ENCODE measurements around the gene TNFRSF1A. TPM values are rescaled to one million over a fixed set of nuclear protein-coding genes. Genes with fewer than 3 reads are reported as not detected.

TNFRSF1A gene
- total RNA-seq: 264 TPM
- long read RNA-seq, transcript TNFRSF1A-201 (10 exons, 2,223 nt): major isoform, 224 of 337 reads
- long read RNA-seq, partial matches to known transcripts: 50 of 337 reads
- long read RNA-seq, other reads (novel, unspliced or antisense): 54 of 337 reads

DNA sequence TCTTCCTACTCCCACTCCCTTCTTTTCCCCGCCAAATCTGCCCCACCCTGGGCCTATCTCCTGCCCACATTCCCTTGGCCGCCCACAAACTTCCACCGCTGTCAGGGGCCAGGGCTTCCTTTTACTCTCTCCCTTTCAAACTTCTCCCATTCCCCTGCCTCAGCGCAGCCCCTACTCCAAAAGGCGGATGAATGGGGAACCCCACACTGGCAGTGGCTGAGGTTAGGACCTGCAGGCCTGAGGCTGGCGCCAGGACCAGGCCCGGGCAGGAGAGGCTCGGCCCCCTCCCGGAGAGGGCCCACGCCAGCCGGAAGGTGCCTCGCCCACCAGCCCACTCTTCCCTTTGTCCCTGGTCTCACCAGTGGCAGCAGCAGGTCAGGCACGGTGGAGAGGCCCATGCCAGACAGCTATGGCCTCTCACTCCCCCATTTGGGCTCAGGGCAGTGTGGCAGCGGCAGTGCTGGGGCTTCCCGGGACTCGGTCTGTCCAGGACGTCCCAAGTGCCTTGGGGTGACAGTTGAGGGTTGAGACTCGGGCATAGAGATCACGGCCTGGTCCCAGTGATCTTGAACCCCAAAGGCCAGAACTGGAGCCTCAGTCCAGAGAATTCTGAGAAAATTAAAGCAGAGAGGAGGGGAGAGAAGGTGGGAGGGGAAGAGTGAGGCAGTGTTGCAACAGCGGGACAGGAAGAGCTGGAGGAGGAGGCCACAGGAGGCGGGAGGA lies at the start of gene TNFRSF1A:
Gene TNFRSF1A, minus strand, starts transcription at position 660 of the 723 bp plus-strand sequence. Its CDS starts 262 bp downstream, at position 398.
- no peak for DNase-seq (ENCODE audit: low spot score)

DNA sequence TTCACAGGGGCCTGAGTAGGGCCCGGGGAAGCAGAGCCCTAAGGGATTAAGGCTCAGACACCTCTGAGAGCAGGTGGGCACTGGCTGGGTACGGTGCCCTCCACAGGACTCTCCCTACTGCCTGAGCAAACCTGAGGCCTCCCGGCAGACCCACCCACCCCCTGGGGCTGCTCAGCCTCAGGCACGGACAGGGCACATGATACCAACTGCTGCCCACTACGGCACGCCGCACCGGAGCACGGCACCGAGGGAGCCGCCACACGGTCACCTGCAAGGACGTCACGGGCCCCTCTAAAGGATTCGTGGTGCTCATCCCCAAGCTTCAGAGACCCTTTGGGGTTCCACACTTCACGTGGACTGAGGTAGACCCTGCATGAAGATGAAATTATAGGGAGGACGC lies 49.1 kb upstream of the TNFRSF1A start:
- DNase-seq (ENCODE audit: low spot score): no peak

DNA sequence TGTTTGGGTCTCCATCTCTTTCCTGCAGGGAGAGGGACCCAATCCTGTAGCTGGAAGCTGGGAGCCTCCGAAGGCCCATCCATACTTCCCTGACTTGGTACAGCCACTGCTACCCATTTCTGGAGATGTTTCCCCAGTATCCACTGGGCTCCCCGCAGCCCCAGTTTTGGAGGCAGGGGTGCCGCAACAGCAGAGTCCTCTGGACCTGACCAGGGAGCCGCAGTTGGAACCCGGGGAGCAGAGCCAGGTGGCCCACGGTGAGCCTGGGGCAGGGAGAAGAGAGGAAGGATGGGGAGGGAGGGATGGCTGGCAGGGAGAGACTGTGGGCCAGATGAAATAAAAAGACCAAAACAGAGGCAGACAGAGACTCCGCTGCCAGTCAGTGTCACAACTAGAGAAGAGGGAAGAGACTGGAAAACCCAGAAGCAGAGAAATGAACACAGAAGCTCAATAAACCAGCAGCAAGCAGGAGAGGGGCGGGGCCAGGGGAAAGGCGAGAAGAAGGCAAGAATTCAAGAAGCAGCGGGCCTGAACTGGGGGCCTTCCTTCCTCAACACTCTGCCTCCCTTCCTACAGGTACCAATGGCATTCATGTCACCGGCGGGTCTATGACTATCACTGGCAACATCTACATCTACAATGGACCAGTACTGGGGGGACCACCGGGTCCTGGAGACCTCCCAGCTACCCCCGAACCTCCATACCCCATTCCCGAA lies 48.4 kb upstream of the TNFRSF1A start:
- no peak for DNase-seq (ENCODE audit: low spot score)

DNA sequence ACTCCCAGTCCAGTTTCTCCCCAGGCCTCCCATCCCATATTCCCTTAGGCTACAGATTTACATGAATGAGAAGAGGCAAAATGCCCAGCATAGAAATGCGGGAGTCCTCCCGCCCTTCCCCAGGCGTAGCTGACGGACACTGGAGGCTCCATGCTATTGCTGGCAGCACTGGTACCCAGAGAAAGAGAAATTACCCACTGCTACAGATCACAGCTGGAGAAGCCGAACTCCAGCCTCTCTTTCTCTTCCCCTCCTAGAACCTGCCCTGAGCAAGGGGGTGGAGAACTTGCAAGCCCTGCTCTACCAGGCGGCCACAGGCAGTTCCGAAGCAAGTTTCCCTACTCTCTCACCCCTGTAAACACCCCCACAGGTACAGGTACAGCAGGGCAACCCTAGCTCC lies 45.7 kb upstream of the TNFRSF1A start:
- no peak for DNase-seq (ENCODE audit: low spot score)

DNA sequence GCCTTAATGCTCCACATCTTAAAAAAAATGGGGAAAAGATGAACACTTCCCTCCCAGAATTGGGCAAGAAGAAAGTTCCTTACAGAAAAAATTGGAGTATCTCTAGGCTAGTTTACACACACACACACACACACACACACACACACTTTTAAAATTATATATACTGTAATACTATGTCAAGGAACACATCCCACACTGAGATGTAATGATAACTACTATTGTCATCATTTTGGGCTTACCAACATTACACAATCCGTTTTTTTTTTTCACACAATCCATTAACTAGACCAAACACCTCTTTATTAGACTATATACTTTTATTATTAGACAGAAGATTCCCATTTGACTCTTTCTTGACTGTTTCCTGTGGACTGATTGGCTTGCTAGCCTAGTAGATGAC lies 44.6 kb upstream of the TNFRSF1A start:
- DNase-seq (ENCODE audit: low spot score): no peak

DNA sequence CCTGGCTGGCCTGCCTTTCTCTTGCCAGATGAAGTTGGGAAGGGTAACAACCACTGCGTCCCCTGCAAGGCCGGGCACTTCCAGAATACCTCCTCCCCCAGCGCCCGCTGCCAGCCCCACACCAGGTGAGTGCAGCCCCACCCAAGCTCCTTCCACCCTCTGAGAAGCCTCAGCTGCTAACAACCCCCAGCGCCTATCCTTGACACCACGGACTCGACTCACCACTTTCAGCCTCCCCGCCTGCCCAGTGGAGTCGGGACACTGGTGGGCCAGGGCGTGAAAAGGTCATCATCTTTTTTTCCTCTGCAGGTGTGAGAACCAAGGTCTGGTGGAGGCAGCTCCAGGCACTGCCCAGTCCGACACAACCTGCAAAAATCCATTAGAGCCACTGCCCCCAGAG lies 44.2 kb upstream of the TNFRSF1A start:
- DNase-seq (ENCODE audit: low spot score): no peak

DNA sequence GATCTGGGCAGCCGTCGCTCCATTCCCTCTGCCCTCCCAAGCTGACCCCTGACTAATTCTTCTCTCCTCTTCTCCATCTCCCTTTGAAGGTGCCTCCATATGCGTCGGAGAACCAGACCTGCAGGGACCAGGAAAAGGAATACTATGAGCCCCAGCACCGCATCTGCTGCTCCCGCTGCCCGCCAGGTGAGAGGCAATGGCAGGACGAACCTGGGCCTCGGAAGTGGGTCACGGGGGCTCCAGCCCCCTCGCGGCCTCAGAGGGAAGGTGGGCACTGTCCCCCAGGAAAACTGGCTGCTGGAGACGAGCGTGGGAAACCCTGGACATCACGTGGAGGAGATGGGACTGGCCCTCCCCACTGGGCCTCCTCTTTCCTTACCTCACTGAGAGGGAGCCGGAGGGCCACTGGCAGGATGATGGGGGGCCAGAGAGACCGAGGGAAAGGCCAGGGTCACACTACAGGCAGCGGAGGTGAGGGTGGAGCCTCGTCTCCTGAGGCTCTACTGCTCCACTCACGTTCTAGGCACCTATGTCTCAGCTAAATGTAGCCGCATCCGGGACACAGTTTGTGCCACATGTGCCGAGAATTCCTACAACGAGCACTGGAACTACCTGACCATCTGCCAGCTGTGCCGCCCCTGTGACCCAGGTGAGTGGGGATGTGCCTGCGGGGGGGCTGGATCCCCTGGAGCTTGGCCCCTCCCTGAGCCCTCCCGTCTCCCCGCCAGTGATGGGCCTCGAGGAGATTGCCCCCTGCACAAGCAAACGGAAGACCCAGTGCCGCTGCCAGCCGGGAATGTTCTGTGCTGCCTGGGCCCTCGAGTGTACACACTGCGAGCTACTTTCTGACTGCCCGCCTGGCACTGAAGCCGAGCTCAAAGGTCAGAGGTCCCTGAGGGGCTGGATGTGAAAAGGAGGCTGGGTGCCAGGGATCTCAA lies 42.9 kb upstream of the TNFRSF1A start:
- DNase-seq (ENCODE audit: low spot score): no peak

DNA sequence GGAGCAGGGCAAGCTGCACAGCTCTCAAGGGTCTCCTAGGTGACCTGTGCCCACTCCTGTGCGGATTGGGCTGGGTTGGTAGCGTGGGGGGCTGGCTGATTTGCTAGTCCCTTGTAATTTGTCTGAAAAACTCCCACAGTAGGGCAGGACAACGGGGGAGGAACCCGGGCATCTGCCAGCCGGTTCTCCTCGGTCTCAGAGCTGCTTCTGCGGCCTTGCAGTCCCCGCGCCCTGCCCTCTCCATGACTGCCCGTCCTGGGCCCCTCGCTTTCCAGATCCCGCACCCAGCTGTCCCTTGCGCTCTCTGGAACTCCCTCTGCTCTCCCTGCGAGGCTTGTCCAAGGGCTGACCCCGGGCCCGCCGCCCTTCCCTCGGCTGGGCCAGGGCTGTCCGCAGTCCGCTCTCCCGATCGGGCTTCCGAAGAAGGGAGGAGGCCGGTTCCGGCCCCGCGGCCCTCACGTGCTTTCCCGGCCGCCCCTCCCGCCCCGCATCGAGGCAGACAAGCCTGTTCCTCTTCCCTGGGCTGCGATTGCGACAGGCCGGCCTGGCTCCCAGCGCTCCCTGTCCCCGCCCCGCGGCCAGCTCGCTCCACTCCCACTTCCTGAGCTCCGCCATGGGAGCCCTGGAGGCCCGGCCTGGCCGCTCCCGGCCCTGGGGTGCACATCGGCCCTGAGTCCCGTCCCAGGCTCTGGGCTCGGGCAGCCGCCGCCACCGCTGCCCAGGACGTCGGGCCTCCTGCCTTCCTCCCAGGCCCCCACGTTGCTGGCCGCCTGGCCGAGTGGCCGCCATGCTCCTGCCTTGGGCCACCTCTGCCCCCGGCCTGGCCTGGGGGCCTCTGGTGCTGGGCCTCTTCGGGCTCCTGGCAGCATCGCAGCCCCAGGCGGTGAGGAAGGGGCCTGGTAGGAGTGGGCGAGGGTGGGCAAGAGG lies 42.0 kb upstream of the TNFRSF1A start, which contains the start of gene LTBR:
Gene LTBR, plus strand, starts transcription at position 591 of the 927 bp plus-strand sequence. Its CDS starts 197 bp downstream, at position 788.
- peak; percentile 98 for DNase-seq (ENCODE audit: low spot score)

DNA sequence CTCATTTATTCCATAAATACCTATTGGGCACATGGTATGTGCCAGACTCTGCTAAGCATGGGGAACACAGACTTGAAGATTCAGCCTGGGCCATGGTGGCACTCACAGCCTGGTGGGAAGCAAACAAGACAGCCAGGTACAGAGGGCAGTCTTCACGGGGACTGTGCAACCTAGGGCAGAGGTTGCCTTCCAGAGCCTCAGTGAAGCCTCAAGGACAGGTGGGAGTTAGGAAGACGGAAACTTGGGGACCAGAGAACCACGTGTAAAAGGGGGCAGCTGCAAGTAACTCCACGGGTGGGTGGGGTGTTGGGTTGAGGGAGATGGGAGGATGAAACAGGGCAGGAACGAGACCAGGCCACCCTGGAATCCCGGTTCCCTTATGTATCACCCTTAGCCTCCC lies 41.1 kb upstream of the TNFRSF1A start:
- DNase-seq (ENCODE audit: low spot score): no peak

DNA sequence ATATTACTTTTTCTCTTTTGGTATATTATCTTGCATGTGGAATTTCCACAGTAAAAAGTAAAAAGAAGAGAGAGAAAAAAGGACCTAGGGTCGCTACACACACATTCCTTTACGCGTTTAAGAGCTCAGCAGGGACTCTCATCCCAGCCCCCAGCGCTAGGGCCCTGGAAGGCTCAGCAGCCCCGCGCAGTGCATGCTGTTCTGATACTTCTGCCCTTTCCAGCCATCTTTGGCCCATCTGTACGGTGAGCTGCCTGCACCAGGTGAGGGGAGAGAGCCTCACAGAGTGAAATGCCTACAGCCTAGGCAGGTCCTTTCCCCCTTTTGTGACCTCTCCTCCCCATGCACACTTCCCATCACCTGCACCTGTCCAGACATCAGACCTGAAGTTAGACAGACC lies 40.5 kb upstream of the TNFRSF1A start:
- DNase-seq (ENCODE audit: low spot score): no peak

DNA sequence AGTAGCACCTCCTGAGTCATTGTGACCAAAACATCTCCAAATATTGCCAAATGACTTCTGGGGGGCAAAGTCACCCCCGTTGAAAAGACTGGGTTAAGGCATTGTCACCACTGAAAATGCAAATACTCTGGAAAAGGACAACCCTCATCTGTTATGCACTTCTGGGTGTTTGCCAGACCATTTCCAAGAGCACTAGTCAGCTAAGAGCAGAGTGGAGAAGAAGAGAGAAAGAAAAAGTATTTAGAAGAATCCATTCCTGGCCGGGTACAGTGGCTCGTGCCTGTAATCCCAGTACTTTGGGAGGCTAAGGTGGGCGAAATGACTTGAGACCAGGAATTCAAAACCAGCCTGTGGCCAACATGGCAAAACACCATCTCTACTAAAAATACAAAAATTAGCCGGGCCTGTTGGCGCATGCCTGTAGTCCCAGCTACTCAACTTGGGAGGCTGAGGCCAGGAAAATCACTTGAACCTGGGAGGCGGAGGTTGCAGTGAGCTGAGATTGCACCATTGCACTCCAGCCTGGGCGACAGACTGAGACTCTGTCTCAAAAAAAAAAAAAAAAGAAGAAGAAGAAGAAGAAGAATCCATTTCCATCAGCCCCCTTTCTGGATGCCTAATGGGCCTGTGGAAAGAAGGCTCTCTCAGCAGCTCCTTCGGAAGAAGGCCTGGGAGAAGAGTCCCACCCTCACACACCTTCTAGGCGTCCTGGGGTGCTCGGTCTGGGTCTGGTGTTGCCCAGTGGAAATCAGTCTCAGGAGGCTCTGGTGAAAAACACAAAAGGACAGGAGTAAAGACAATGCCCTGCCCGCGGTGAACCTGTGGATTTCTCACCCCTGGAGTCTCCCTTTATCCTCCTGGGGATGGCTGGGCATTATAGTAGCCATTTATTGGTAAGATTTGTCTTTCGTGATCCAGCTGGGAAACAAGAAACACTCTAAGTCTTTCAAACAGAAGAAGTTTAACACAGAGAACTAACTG lies 38.6 kb upstream of the TNFRSF1A start:
- DNase-seq (ENCODE audit: low spot score): no peak

DNA sequence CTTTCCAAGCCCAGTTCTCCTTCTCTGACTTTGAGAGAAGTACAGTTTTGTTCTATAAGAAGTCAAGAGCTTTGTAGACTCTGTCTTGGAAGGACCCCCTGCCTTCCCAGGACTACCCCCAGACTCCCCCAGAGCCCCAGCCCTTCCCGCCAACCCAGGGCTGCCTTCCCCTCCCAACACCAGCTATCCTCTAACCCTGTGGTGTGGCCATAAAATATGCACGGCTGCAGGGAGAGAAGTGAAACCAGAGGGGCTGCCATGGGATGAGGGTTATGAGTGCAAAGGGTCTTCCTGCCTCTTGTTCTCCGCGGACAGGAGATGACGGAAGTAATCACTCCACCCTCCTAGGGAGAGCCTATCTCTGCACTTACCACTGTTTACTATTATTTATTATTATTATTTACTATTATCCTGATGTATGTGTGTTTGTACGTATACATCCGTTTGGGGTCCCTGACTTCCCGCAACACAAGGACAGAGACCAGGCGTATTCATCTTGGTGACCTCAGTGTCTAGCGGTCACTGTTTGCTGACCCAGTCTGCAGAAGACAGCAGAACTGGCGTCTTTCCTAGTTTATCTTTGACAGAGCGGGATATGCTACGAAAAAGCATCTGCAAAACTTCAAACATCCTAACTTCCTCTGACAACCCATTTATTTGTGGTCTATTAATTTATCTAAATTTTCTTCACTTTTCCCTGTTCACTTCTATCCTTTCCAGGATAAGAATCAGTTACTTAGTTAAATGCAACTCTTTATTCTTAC lies 37.0 kb upstream of the TNFRSF1A start:
- DNase-seq (ENCODE audit: low spot score): no peak

DNA sequence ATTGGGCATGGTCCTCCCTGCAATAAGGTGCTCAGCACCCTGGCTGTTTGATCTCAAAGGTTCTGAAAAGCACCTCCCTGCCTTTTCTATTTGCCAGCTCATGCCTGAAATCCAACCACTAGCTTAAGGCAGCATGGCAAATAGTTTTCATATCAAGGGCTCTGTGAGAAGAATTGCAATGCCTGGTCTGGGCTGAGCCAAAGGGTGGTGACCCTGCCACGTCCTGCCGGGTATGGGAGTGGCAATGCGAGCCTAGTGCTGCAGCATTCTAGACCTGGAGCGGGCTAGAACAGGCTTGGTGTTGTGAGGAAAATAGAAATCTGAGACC lies 35.8 kb upstream of the TNFRSF1A start:
- DNase-seq (ENCODE audit: low spot score): no peak

DNA sequence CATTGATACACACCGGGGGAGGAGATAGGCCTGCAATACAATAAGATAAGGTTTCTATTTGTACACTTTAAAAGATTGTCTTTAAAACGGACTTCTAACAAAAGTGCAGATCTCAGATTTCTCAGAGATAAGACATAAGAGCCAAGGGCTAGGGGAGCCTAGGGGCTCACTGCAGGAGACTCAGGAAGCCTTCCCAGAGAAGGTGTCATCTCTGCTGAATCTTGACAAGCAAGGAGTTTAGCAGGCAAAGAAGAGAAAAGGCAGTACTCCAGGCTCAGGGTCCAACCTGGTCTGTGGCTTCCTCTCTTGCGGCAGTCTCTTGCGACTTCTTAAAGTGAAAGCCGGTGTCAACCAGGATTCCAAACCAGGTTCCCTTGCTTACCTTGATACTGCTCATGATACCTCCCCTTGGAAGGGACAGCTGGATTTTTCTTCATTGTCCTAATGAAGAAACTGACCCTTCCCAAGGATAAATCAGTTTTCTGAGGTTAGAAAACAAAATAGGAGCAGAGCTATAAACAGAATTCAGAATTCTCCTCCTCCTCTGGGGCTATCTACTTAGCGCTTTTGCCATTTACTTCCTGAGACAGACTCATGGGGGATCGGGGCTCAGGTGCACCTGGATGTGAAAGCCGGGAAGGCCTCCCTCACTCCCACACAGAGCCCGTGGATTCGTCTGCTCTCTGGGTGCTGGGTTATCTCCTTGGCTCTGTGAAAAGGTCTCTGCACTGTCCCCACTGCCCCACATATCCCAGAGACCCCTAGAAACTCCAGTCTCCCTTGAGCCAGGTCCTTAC lies 35.2 kb upstream of the TNFRSF1A start:
- no peak for DNase-seq (ENCODE audit: low spot score)

DNA sequence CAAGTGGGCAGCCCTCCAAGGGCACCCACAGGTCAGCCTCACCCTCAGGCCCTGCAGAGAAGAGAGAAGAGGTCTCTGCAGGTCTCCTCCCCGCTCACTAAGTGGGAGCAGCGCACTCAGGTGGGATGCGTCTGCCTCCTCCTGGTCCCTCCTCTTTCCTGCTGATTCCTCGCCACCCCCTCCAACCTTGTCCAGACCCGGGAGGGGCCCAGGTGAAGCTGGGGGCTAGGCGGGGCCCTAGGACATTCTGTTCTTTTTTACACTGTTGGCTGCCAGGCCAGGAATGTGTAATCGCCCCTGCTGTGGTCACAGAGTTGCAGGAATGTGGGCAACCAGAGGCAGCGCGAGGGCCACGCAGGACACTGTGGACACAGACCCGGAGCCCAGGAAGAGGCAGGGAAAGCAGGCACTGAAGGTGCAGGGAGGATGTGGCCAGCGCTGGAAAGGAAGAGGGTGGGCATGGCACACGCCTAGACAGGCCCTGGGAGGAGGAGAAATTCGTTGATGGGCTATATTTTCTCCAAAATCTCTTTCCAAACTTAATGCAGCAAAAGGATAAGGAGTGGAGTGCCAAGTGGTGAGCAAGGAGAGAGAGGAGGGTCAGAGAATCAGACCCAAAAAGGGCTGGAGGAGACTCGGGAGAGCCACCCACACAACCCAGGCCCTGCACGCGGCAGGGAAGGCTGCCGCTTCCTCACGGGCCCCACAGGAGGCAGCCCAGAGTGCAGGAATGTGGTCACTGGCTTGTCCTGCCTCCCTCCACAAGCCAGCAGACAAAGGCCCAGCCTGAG lies 34.4 kb upstream of the TNFRSF1A start:
- no peak for DNase-seq (ENCODE audit: low spot score)

DNA sequence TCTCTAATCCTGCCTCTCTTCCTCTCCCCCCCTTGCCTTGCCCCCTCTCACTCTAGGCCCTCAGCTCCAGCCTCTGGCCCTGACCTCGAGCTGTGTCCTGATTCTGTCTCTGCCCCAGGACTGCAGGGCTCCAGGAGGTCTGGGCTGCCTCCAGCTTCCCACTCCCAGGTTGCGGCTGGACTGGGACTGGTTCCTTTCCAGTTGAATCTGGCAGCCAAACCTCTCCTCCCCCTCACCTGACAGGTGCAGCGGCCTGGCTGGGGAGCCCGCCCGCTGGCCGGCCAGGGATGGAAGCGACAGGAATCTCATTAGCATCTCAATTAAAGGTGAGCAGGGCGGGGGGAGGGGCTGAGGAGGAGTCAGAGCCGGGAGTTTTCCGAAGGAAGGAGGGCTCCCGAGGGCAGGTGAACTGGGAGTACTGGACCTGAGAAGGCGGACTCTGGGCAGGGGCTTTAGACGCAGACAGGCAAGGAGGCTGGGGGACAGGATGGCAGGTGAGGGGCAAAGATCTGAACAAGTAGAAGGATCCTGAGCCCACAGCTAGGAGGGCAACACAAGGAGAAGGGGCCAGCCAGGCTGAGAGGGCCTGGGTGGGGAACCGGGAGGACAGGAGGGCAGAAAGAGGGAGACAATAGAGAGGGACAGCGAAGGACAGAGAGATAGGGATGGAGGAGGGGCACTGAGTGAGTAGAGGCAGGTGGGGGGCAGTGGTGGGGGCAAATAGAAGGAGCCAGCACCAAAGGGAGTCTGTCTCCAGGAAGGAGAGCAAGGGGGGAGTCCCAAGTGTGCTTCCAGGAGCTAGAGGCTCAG lies 33.6 kb upstream of the TNFRSF1A start, which contains the start of gene SCNN1A:
Gene SCNN1A, minus strand, starts transcription at position 295 of the 810 bp plus-strand sequence. CDS start 780 bp downstream, outside the sequence.
- DNase-seq (ENCODE audit: low spot score): no peak
